Ovary (tissue), 3 donors: ENCODE data around the gene FICD.

Experiments used
- CTCF ChIP-seq, 3 donors: fragments of 450-650 bp in 2 of 3; fragments of 200-600 bp in 1 of 3; IDR thresholded peaks; one replicate each; pipeline versions ENCODE4 v1.5.1 to v1.8.0; 2016 to 2022; ENCODE audit warnings: antibody characterized with exemption in 3 of 3, mild to moderate bottlenecking in 1 of 3
- EP300 ChIP-seq: sonication (generic); formaldehyde crosslinking; IDR thresholded peaks from one replicate; pipeline ENCODE4 v1.6.1; 2017; ENCODE audit warnings: antibody characterized with exemption
- POLR2A ChIP-seq: fragments of 450-650 bp; IDR thresholded peaks from one replicate; pipeline ENCODE4 v1.6.1; 2017; ENCODE audit warnings: antibody characterized with exemption, mild to moderate bottlenecking, moderate library complexity
- donor health status: DM: no; HTN: no; CAD: no.

DNA sequence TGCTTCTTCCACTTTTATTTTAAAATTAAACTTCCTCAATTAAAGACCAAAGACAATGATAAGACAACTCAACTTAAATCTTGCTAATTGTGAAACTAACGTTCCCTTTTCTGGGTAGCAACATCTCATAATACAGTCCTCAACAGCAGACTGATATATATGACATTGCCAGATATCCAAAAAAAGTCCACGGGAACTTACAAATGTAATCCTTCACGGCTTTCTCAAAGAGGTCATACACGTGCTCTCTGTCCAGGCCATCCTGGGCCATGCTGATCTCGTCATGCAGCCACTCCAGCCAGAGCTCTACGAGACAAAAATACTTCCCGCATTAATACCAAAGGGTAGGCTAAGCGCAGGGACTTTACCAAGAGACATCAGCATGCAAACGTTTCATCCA, 32.6 kb downstream of the FICD start:
- TF ChIP-seq EP300 = no peak
- no peak for TF ChIP-seq CTCF (IDR thresholded peaks at IDR 0.05)
- TF ChIP-seq POLR2A = no peak
